Measurements from ENCODE around the gene DIP2B. TPM values are rescaled to one million over a fixed set of nuclear protein-coding genes. Genes with fewer than 3 reads are reported as not detected.

Gene DIP2B
- total RNA-seq, 1 donor from 2014 or later, result 25.8 TPM

DNA sequence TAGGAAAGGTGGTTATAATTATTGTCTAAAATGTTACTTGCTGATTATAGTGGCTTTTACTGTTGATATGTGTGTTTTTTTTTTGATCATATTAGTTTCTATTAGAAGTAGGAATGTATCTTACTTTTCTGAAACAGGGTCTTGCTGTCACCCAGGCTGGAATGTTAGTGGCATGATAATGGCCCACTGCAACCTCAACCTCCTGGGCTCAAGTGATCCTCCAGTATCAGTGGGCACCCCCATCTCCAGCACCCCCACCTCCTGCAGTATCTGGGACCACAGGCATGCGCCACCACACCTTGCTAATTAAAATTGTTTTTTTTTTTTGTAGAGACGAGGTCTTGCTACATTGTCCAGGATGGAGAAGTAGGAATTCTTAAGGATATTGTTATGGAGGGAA is 270.5 kb downstream of the DIP2B start:
- H3K9me3 Mint-ChIP-seq (ENCODE audit: low read depth), result no peaks in the 10 kb centered on the region
- H3K27me3 Mint-ChIP-seq (ENCODE audit: low read depth), result no peaks in the 10 kb centered on the region
- DNase-seq (ENCODE audit: low spot score), result no peak
- H3K4me1 Mint-ChIP-seq (ENCODE audit: low read depth), result no peaks in the 10 kb centered on the region
- peaks cover 3% of the 10 kb centered on the region for H3K36me3 Mint-ChIP-seq (ENCODE audit: low read depth)
- no peak overlapping the region for H3K27ac Mint-ChIP-seq (ENCODE audit: unreplicated experiment)
- no peak overlapping the region for H3K4me3 Mint-ChIP-seq (ENCODE audit: unreplicated experiment)
- TF ChIP-seq, protein P1, sequence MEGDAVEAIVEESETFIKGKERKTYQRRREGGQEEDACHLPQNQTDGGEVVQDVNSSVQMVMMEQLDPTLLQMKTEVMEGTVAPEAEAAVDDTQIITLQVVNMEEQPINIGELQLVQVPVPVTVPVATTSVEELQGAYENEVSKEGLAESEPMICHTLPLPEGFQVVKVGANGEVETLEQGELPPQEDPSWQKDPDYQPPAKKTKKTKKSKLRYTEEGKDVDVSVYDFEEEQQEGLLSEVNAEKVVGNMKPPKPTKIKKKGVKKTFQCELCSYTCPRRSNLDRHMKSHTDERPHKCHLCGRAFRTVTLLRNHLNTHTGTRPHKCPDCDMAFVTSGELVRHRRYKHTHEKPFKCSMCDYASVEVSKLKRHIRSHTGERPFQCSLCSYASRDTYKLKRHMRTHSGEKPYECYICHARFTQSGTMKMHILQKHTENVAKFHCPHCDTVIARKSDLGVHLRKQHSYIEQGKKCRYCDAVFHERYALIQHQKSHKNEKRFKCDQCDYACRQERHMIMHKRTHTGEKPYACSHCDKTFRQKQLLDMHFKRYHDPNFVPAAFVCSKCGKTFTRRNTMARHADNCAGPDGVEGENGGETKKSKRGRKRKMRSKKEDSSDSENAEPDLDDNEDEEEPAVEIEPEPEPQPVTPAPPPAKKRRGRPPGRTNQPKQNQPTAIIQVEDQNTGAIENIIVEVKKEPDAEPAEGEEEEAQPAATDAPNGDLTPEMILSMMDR (IDR thresholded peaks at IDR 0.05), result no peak

- no peaks in the 10 kb centered on the region for H3K4me1 Mint-ChIP-seq (ENCODE audit: low read depth)
- H3K9me3 Mint-ChIP-seq (ENCODE audit: low read depth), result no peaks in the 10 kb centered on the region
- TF ChIP-seq, protein P1 (IDR thresholded peaks at IDR 0.05), result no peak
- no peak overlapping the region for H3K4me3 Mint-ChIP-seq (ENCODE audit: unreplicated experiment)
- H3K27ac Mint-ChIP-seq (ENCODE audit: unreplicated experiment), result no peak overlapping the region
- no peak for DNase-seq (ENCODE audit: low spot score)
- H3K36me3 Mint-ChIP-seq (ENCODE audit: low read depth), result peaks cover 2% of the 10 kb centered on the region
- H3K27me3 Mint-ChIP-seq (ENCODE audit: low read depth), result no peaks in the 10 kb centered on the region
These were observed 272.3 kb downstream of the DIP2B start for GRCh38 chr12:50776749-50777728.

DNA sequence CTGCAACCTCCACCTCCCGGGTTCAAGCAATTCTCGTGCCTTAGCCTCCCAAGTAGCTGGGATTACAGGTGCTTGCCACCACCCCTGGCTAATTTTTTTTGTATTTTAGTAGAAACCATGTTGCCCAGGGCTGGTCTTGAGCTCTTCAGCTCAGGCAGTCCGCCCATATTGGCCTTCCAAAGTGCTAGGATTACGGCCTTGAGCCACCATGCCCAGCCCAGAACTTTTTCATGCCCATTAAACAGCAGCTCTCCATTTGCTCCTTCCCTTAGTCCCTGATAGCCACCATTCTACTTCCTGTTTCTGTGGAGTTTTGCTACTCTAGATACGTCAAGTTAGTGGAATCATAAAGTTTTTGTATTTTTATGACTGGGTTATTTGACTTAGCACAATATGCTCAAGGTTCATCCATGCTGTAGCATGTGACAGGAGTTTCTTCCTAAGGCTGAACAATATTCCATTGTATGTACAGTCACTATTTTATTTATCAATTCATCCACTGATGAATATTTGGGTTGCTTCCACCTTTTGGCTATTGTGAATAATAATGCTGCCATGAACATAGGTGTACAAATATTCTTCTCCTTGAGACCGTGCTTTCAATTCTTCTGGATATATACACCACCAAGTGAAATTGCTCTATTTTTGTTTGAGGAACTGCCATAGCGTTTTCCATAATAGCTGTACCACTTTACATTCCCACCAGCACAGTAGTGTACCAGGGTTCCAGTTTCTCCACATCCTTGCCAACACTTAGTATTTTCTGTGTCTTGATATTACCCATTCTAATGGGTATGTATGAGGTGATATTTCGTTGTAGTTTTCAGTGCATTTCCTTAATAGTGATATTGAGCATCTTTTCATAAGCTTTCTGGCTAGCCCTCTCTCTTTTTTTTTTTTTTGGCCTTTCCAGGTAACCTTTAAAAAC is 274.1 kb downstream of the DIP2B start:
- TF ChIP-seq, protein P1 (IDR thresholded peaks at IDR 0.05), result no peak
- H3K4me1 Mint-ChIP-seq (ENCODE audit: low read depth), result no peaks in the 10 kb centered on the region
- no peak overlapping the region for H3K27ac Mint-ChIP-seq (ENCODE audit: unreplicated experiment)
- no peaks in the 10 kb centered on the region for H3K9me3 Mint-ChIP-seq (ENCODE audit: low read depth)
- no peak for DNase-seq (ENCODE audit: low spot score)
- H3K27me3 Mint-ChIP-seq (ENCODE audit: low read depth), result no peaks in the 10 kb centered on the region
- H3K36me3 Mint-ChIP-seq (ENCODE audit: low read depth), result peaks cover 2% of the 10 kb centered on the region
- H3K4me3 Mint-ChIP-seq (ENCODE audit: unreplicated experiment), result no peak overlapping the region

DNA sequence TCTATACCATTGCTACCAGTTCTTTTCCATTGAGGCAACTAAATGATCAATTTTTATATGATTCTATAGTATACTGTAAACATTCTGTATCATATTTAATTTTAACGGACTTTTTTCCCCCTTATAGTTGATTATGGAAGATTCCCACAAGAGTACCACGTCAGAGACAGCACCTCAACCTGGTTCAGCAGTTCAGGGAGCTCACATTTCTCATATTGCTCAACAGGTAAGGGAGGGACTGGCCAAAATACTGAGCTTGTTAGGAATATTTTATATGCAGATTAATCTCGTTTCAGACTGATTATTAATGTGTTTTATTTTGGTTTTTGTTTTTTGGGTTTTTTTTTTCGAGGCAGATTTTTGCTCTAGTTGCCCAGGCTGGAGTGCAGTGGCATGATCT is 275.2 kb downstream of the DIP2B start:
- Mint-ChIP-seq H3K4me3 (ENCODE audit: unreplicated experiment) (no peak overlapping the region), H3K4me1 (ENCODE audit: low read depth) (peaks cover 6% of the 10 kb centered on the region), H3K36me3 (ENCODE audit: low read depth) (peaks cover 2% of the 10 kb centered on the region), H3K9me3 (ENCODE audit: low read depth) (no peaks in the 10 kb centered on the region), H3K27me3 (ENCODE audit: low read depth) (no peaks in the 10 kb centered on the region), H3K27ac (ENCODE audit: unreplicated experiment) (no peak overlapping the region)
- no peak for DNase-seq (ENCODE audit: low spot score)
- TF ChIP-seq, protein P1 (IDR thresholded peaks at IDR 0.05), result no peak

DNA sequence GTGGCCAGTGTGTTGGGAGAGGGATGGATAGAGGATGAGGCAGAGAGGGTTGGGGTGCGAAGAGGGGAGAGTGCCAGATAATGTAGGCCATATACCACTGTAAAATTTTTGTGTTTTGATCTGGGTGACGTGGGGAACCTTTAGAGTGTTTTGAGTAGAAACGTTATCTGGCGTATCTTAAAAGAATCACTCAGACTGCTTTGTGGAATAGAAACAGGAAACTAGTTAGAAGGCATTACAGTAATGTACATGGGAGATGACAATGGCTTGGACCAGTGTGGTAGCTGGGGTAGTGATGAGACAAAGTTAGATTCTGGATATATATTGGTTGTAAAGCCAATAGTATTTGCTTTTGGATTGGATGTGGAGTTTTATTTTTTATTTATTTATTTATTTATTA is 279.7 kb downstream of the DIP2B start:
- Mint-ChIP-seq H3K27me3 (ENCODE audit: low read depth) (no peaks in the 10 kb centered on the region), H3K4me1 (ENCODE audit: low read depth) (peaks cover 35% of the 10 kb centered on the region), H3K36me3 (ENCODE audit: low read depth) (peaks cover 12% of the 10 kb centered on the region), H3K9me3 (ENCODE audit: low read depth) (peaks cover 12% of the 10 kb centered on the region), H3K27ac (ENCODE audit: unreplicated experiment) (peak overlapping the region; percentile 28), H3K4me3 (ENCODE audit: unreplicated experiment) (no peak overlapping the region)
- DNase-seq (ENCODE audit: low spot score), result no peak
- TF ChIP-seq, protein P1 (IDR thresholded peaks at IDR 0.05), result no peak

Data from chondrocyte (in vitro differentiated cells).